Measurements from ENCODE around the gene TIE1. TPM values are rescaled to one million over a fixed set of nuclear protein-coding genes. Genes with fewer than 3 reads are reported as not detected.
A peak's percentile ranks its signal among the peaks of the same experiment; 100 is the strongest.

The TIE1 gene
- total and polyA plus RNA-seq, 2 of the 13 experiments (the other 11 are each of a cell fraction or from before 2014, with no cell fraction given): 0.58 to 0.84 TPM

DNA sequence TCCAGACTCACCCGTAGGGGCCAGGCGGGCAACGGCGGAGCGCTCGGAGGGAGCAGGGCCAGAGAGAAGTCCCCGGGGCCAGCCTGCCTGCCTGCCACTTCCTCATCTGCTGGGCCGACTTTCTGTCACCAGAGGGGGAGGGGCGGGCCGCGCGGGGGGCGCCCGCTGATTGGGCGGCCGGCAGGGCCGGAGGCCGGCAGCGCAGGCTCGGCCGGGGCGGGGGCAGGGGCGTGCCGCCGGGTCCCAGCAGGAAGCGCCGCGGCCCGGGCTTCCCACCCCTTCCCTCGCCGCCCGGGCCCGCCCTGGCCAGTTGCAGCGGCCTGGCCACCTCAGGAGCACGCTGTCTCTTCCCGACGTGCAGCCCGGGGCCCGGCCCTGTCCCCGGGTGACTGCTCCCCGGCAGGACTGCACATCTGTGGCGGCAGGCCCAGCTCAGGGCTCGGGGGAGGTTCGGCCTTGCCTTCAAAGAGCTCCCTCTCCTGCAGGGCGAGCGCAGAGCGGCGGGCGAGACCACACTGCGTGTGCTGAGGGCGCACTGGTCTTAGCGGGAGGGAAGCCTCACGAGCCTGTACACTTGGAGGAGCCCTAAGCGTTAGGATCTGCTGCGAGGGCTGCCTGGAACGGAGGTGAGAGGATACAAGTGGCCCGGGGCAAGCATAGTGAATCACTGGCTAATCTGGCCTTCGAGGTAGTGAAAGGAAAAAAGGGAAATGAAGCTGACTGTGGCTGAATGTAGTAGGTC is 67.3 kb downstream of the TIE1 start, which contains the start of gene ELOVL1 (continued):
- TF ChIP-seq, protein P1, sequence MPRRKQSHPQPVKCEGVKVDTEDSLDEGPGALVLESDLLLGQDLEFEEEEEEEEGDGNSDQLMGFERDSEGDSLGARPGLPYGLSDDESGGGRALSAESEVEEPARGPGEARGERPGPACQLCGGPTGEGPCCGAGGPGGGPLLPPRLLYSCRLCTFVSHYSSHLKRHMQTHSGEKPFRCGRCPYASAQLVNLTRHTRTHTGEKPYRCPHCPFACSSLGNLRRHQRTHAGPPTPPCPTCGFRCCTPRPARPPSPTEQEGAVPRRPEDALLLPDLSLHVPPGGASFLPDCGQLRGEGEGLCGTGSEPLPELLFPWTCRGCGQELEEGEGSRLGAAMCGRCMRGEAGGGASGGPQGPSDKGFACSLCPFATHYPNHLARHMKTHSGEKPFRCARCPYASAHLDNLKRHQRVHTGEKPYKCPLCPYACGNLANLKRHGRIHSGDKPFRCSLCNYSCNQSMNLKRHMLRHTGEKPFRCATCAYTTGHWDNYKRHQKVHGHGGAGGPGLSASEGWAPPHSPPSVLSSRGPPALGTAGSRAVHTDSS (CRISPR knock-in tag; conservative IDR thresholded peaks at IDR 0.05): no peak
- TF ChIP-seq ZNF562 (CRISPR knock-in tag; IDR thresholded peaks at IDR 0.05; ENCODE audit: borderline replicate concordance) (peak; percentile 63; the same call in 1 of the 2 replicates), IKZF4 (CRISPR knock-in tag; IDR thresholded peaks at IDR 0.05; ENCODE audit: borderline replicate concordance, low read depth, not compliant biosample characterization) (peak; percentile 93), NFIC (IDR thresholded peaks at IDR 0.05; ENCODE audit: low read length) (no peak), TBL1XR1 (IDR thresholded peaks at IDR 0.05; ENCODE audit: borderline replicate concordance, low read length, partially characterized antibody) (no peak), ATAD3A (CRISPR knock-in tag; IDR thresholded peaks at IDR 0.05) (0 out of 2 replicates have a peak, but pooled peaks have one; percentile 76), ZNF329 (CRISPR knock-in tag; IDR thresholded peaks at IDR 0.05; ENCODE audit: low read depth) (no peak), ZNF205 (CRISPR knock-in tag; IDR thresholded peaks at IDR 0.05) (peak; percentile 93), PITX1 (CRISPR knock-in tag; IDR thresholded peaks at IDR 0.05) (peak; percentile 40; the same call in 1 of the 2 replicates), TCF12 (IDR thresholded peaks at IDR 0.05) (no peak), TCF12 (CRISPR knock-in tag; IDR thresholded peaks at IDR 0.05) (no peak), FOXK1 (CRISPR knock-in tag; IDR thresholded peaks at IDR 0.05; ENCODE audit: borderline replicate concordance, low read depth) (peak; percentile 32; the same call in 1 of the 2 replicates), ZNF317 (CRISPR knock-in tag; IDR thresholded peaks at IDR 0.05) (0 out of 2 replicates have a peak, but pooled peaks have one; percentile 51), ZNF629 (CRISPR knock-in tag; conservative IDR thresholded peaks at IDR 0.05) (no peak), ZNF567 (CRISPR knock-in tag; IDR thresholded peaks at IDR 0.05; ENCODE audit: borderline replicate concordance) (0 out of 2 replicates have a peak, but pooled peaks have one; percentile 38), ZZZ3 (CRISPR knock-in tag; IDR thresholded peaks at IDR 0.05; ENCODE audit: borderline replicate concordance) (no peak; the same call in 1 of the 2 replicates), MAFK (conservative IDR thresholded peaks at IDR 0.05 in 1 of 2, IDR thresholded peaks at IDR 0.05 in 1 of 2; ENCODE audit: low read length in 2 of 2) (no peak), ZKSCAN1 (IDR thresholded peaks at IDR 0.05; ENCODE audit: low read length) (no peak)
- TF ChIP-seq, protein P2, sequence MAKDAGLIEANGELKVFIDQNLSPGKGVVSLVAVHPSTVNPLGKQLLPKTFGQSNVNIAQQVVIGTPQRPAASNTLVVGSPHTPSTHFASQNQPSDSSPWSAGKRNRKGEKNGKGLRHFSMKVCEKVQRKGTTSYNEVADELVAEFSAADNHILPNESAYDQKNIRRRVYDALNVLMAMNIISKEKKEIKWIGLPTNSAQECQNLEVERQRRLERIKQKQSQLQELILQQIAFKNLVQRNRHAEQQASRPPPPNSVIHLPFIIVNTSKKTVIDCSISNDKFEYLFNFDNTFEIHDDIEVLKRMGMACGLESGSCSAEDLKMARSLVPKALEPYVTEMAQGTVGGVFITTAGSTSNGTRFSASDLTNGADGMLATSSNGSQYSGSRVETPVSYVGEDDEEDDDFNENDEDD (CRISPR knock-in tag; IDR thresholded peaks at IDR 0.05; ENCODE audit: borderline replicate concordance): peak; percentile 77
- TF ChIP-seq, protein P3, sequence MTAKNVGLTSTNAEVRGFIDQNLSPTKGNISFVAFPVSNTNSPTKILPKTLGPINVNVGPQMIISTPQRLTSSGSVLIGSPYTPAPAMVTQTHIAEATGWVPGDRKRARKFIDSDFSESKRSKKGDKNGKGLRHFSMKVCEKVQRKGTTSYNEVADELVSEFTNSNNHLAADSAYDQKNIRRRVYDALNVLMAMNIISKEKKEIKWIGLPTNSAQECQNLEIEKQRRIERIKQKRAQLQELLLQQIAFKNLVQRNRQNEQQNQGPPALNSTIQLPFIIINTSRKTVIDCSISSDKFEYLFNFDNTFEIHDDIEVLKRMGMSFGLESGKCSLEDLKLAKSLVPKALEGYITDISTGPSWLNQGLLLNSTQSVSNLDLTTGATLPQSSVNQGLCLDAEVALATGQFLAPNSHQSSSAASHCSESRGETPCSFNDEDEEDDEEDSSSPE (CRISPR knock-in tag; IDR thresholded peaks at IDR 0.05): peak; percentile 80
- TF ChIP-seq, protein P4, sequence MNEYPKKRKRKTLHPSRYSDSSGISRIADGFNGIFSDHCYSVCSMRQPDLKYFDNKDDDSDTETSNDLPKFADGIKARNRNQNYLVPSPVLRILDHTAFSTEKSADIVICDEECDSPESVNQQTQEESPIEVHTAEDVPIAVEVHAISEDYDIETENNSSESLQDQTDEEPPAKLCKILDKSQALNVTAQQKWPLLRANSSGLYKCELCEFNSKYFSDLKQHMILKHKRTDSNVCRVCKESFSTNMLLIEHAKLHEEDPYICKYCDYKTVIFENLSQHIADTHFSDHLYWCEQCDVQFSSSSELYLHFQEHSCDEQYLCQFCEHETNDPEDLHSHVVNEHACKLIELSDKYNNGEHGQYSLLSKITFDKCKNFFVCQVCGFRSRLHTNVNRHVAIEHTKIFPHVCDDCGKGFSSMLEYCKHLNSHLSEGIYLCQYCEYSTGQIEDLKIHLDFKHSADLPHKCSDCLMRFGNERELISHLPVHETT (CRISPR knock-in tag; conservative IDR thresholded peaks at IDR 0.05): peak; percentile 60; the same call in 1 of the 2 replicates
- TF ChIP-seq, protein P5, sequence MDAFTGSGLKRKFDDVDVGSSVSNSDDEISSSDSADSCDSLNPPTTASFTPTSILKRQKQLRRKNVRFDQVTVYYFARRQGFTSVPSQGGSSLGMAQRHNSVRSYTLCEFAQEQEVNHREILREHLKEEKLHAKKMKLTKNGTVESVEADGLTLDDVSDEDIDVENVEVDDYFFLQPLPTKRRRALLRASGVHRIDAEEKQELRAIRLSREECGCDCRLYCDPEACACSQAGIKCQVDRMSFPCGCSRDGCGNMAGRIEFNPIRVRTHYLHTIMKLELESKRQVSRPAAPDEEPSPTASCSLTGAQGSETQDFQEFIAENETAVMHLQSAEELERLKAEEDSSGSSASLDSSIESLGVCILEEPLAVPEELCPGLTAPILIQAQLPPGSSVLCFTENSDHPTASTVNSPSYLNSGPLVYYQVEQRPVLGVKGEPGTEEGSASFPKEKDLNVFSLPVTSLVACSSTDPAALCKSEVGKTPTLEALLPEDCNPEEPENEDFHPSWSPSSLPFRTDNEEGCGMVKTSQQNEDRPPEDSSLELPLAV (CRISPR knock-in tag; conservative IDR thresholded peaks at IDR 0.05; ENCODE audit: low read depth): no peak

Data from HepG2 (cell line).